OCI-LY1 (cell line): Measurements from ENCODE around the gene RASSF4.

ENCODE experiments used
- H2AFZ ChIP-seq: fragments of 200-600 bp; sonication (generic), shearing (Covaris generic); 2 replicates; pipeline ENCODE4 v1.6.0; 2014; ENCODE audit warnings: antibody characterized with exemption, mild to moderate bottlenecking, low read length
- H3F3A ChIP-seq: fragments of 200-600 bp; sonication (generic), shearing (Covaris generic); 2 replicates; pipeline ENCODE4 v1.6.0; 2014; ENCODE audit warnings: mild to moderate bottlenecking, antibody characterized with exemption, low read length, moderate library complexity; ENCODE audit not compliant: insufficient read depth
- H3K27ac ChIP-seq: fragments of 200-600 bp; sonication (generic); 2 replicates; pipeline ENCODE4 v1.5.1; 2014; ENCODE audit warnings: low read length, mixed run types, mild to moderate bottlenecking, low read depth; ENCODE audit not compliant: poor library complexity, severe bottlenecking
- H3K27me3 ChIP-seq: fragments of 200-600 bp; sonication (generic); 2 replicates; pipeline ENCODE4 v1.6.0; 2014; ENCODE audit warnings: antibody characterized with exemption, mild to moderate bottlenecking, low read length, moderate library complexity; ENCODE audit not compliant: insufficient read depth
- H3K36me3 ChIP-seq: fragments of 200-600 bp; sonication (generic); 2 replicates; pipeline ENCODE4 v1.6.1; 2014; ENCODE audit warnings: mild to moderate bottlenecking, antibody characterized with exemption, low read length, moderate library complexity, mixed read lengths; ENCODE audit not compliant: insufficient read depth
- H3K4me1 ChIP-seq: fragments of 200-600 bp; sonication (generic); 2 replicates; pipeline ENCODE4 v1.5.1; 2014; ENCODE audit warnings: mild to moderate bottlenecking, low read length, moderate library complexity; ENCODE audit not compliant: insufficient read depth, severe bottlenecking
- H3K4me2 ChIP-seq: fragments of 200-600 bp; sonication (generic), shearing (Covaris generic); 2 replicates; pipeline ENCODE4 v1.6.1; 2014; ENCODE audit warnings: low read length
- H3K4me3 ChIP-seq: fragments of 200-600 bp; sonication (generic); 2 replicates; pipeline ENCODE4 v1.5.1; 2014; ENCODE audit warnings: low read length, low read depth, mild to moderate bottlenecking, mixed read lengths; ENCODE audit not compliant: poor library complexity, severe bottlenecking
- H3K79me2 ChIP-seq: fragments of 200-600 bp; shearing (Covaris generic); 2 replicates; pipeline ENCODE4 v1.6.1; 2016; ENCODE audit warnings: mixed run types, low read length, mixed read lengths; ENCODE audit not compliant: insufficient read depth
- H3K9ac ChIP-seq: fragments of 200-600 bp; sonication (generic), shearing (Covaris generic); 2 replicates; pipeline ENCODE4 v1.6.1; 2014; ENCODE audit warnings: mild to moderate bottlenecking, low read length, mixed read lengths
- H3K9me2 ChIP-seq: fragments of 200-600 bp; sonication (generic), shearing (Covaris generic); 2 replicates; pipeline ENCODE4 v1.6.1; 2014; ENCODE audit warnings: low read depth, mild to moderate bottlenecking, low read length, mixed read lengths
- H3K9me3 ChIP-seq: fragments of 200-600 bp; shearing (Covaris generic); 2 replicates; pipeline ENCODE4 v1.6.1; 2014; ENCODE audit warnings: low read length, mixed read lengths
- H4K20me1 ChIP-seq: fragments of 200-600 bp; sonication (generic), shearing (Covaris generic); 2 replicates; pipeline ENCODE4 v1.6.0; 2016; ENCODE audit warnings: mild to moderate bottlenecking, low read length; ENCODE audit not compliant: insufficient read depth
- EZH2 ChIP-seq: fragments of 200-600 bp; sonication (generic), shearing (Covaris generic); IDR thresholded peaks from 2 replicates; pipeline ENCODE4 v1.8.0; 2017; ENCODE audit warnings: borderline replicate concordance, mixed run types, mild to moderate bottlenecking, antibody characterized with exemption, low read length, moderate library complexity, mixed read lengths
- TF ChIP-seq, protein P1 (sequence below): fragments of 200-600 bp; sonication (generic), shearing (Covaris generic); IDR thresholded peaks from 2 replicates; pipeline ENCODE4 v1.5.1; 2017; ENCODE audit warnings: mild to moderate bottlenecking, antibody characterized with exemption, low read length, moderate library complexity, mixed read lengths

The RASSF4 gene

DNA sequence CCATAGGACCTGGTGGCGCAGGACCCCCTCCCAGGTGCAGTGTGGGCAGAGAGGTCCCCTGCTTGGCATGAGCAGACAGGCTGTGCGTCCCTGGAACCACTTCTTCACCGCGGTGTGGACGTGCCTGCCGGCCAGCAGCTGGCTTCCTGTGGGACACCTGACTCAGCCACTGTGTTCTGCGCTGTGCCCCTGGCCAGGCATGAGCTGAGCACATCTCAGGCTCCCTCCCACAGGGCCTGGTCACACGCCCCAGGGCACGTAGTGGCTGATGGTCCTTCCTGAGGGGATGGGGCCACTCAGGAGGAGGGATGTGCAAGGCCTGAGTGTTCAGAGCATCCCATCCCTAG, 22.5 kb downstream of the RASSF4 start:
- Histone ChIP-seq H3K27ac (no peak overlapping the region), H3K36me3 (no peaks in the 10 kb centered on the region), H4K20me1 (no peaks in the 10 kb centered on the region), H3K27me3 (peaks cover 3% of the 10 kb centered on the region; the same call in 1 of the 2 replicates), H2AFZ (no peak overlapping the region), H3K9ac (no peak overlapping the region), H3F3A (no peaks in the 10 kb centered on the region), H3K4me3 (no peak overlapping the region), H3K79me2 (no peaks in the 10 kb centered on the region), H3K9me3 (no peaks in the 10 kb centered on the region), H3K4me1 (no peaks in the 10 kb centered on the region), H3K9me2 (no peaks in the 10 kb centered on the region), H3K4me2 (no peak overlapping the region)
- no peak for TF ChIP-seq EZH2
- TF ChIP-seq, protein P1, sequence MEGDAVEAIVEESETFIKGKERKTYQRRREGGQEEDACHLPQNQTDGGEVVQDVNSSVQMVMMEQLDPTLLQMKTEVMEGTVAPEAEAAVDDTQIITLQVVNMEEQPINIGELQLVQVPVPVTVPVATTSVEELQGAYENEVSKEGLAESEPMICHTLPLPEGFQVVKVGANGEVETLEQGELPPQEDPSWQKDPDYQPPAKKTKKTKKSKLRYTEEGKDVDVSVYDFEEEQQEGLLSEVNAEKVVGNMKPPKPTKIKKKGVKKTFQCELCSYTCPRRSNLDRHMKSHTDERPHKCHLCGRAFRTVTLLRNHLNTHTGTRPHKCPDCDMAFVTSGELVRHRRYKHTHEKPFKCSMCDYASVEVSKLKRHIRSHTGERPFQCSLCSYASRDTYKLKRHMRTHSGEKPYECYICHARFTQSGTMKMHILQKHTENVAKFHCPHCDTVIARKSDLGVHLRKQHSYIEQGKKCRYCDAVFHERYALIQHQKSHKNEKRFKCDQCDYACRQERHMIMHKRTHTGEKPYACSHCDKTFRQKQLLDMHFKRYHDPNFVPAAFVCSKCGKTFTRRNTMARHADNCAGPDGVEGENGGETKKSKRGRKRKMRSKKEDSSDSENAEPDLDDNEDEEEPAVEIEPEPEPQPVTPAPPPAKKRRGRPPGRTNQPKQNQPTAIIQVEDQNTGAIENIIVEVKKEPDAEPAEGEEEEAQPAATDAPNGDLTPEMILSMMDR = no peak

DNA sequence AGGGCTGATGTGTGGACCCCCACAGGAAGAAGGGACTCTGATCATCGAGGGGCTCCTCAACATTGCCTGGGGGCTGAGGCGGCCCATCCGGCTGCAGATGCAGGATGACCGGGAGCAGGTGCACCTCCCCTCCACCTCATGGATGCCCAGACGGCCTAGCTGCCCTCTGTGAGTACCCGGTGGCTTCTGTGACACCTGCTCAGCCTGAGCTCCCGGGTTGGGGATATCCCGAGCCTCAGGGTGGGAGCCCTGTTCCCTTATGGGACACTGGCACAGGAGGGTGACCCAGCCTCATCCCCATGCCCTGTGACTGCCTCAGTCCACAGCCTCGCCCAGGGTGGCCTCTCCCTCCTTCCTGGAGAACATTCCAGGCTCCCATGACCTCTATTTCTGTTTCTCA, 22.9 kb downstream of the RASSF4 start:
- no peaks in the 10 kb centered on the region for H4K20me1 ChIP-seq
- H3F3A ChIP-seq = no peaks in the 10 kb centered on the region
- TF ChIP-seq, protein P1 = no peak
- TF ChIP-seq EZH2 = no peak
- no peaks in the 10 kb centered on the region for H3K79me2 ChIP-seq
- H2AFZ ChIP-seq = no peak overlapping the region
- H3K4me1 ChIP-seq = no peaks in the 10 kb centered on the region
- H3K9ac ChIP-seq = no peak overlapping the region
- H3K9me2 ChIP-seq = no peaks in the 10 kb centered on the region
- H3K9me3 ChIP-seq = no peaks in the 10 kb centered on the region
- peaks cover 3% of the 10 kb centered on the region; the same call in 1 of the 2 replicates for H3K27me3 ChIP-seq
- no peak overlapping the region for H3K4me3 ChIP-seq
- H3K36me3 ChIP-seq = no peaks in the 10 kb centered on the region
- H3K4me2 ChIP-seq = no peak overlapping the region
- H3K27ac ChIP-seq = no peak overlapping the region

DNA sequence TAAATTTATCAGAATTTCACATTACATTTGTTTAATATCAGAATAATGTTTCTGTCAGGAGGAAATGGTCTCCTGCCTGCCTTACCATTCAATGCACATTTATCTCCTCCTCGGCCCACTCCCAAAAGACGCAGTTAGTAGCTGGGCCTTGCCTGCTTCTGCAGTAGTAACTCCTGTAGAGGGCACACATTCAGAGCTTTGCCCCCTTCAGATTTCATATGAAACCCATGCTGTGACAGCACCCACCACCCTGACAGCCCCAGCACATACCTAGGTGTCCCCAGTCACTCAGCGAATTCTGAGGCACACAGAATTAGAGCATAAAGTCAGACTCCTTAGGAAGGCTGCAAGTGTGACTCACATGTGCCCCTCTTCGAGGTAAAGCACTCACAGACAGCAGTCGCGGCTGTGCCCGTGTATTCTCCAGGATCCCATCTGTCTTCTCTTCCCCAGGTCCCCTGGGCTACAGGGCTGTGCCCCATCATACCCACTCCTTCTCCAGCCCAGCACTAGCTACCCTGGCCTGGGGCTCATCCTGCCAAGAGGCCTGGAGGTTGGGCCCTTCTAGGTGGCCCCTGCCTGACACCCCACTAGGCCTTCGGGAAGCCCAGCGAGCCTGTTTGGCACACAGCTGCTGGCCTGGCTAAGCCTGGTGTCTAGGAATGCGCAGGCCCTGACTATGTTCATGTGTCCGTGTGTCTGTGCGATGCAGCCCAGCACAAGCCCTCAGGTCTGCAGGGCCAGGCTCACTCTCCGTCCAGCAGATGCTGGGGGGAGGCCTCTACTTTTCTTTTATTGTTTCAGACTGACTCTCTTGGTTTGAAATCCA, 23.7 kb downstream of the RASSF4 start:
- H3K36me3 ChIP-seq = no peaks in the 10 kb centered on the region
- H3K9me2 ChIP-seq = no peaks in the 10 kb centered on the region
- H3K4me3 ChIP-seq = no peak overlapping the region
- no peak overlapping the region for H3K27ac ChIP-seq
- H3K9me3 ChIP-seq = no peaks in the 10 kb centered on the region
- no peak overlapping the region for H3K4me2 ChIP-seq
- no peaks in the 10 kb centered on the region for H4K20me1 ChIP-seq
- H3F3A ChIP-seq = no peaks in the 10 kb centered on the region
- H2AFZ ChIP-seq = no peak overlapping the region
- TF ChIP-seq, protein P1 = no peak
- no peak for TF ChIP-seq EZH2
- H3K9ac ChIP-seq = no peak overlapping the region
- peaks cover 3% of the 10 kb centered on the region; the same call in 1 of the 2 replicates for H3K27me3 ChIP-seq
- H3K79me2 ChIP-seq = no peaks in the 10 kb centered on the region
- no peaks in the 10 kb centered on the region for H3K4me1 ChIP-seq
